ENCODE results near the gene PI4KA. TPM values are rescaled to one million over a fixed set of nuclear protein-coding genes. Genes with fewer than 3 reads are reported as not detected.

PI4KA gene
- polyA plus RNA-seq, 1 of the 3 experiments (the other 2 are of a cell fraction) = 30.0 TPM

- Histone ChIP-seq H3K36me3 (replicated peaks in 1 of 2; ENCODE audit: control insufficient read depth in 1 of 2, insufficient read depth in 2 of 2, low read length in 1 of 2) (peaks cover 26 to 47% of the 10 kb centered on the region in 2 experiments), H3K9me3 (no peaks in the 10 kb centered on the region), H4K20me1 (ENCODE audit: insufficient read depth) (no peaks in the 10 kb centered on the region), H3K9ac (no peak overlapping the region), H3K79me2 (ENCODE audit: insufficient read depth) (no peaks in the 10 kb centered on the region), H2AFZ (ENCODE audit: low read depth) (no peak overlapping the region), H3K4me3 (ENCODE audit: low read depth in 2 of 2, low read length in 1 of 2) (no peak overlapping the region), H3K4me1 (ENCODE audit: control insufficient read depth in 1 of 2, insufficient read depth in 2 of 2, low read depth in 1 of 2, low read length in 1 of 2) (no peaks in the 10 kb centered on the region; a peak in 2 of 4 replicates), H3K4me2 (no peak overlapping the region), H3K9me2 (no peaks in the 10 kb centered on the region), H3F3A (replicated peaks; ENCODE audit: insufficient read depth) (no peaks in the 10 kb centered on the region), H3K27ac (ENCODE audit: low read depth in 2 of 2, low read length in 1 of 2) (no peak overlapping the region), H3K27me3 (ENCODE audit: insufficient read depth) (no peaks in the 10 kb centered on the region)
- DNase-seq = no peak
- CTCF ChIA-PET = no interaction called here
- POLR2A ChIA-PET = no interaction called here
- 97% methylated on average over 15 of the region's 15 CpGs for WGBS (ENCODE audit: low lambda C conversion rate)
- no peak for TF ChIP-seq RCOR1 (IDR thresholded peaks at IDR 0.05; ENCODE audit: low read length)
- TF ChIP-seq EP300 (IDR thresholded peaks at IDR 0.05; ENCODE audit: borderline replicate concordance in 1 of 2, low read depth in 1 of 2, low read length in 1 of 2) = no peak
- TF ChIP-seq POLR2AphosphoS5 (IDR thresholded peaks at IDR 0.05; ENCODE audit: low read depth, low read length) = no peak
- no peak for TF ChIP-seq PBX3 (IDR thresholded peaks at IDR 0.05)
- TF ChIP-seq GABPA (IDR thresholded peaks at IDR 0.05; ENCODE audit: low read depth) = no peak
- TF ChIP-seq FOXM1 (IDR thresholded peaks at IDR 0.05; ENCODE audit: low read depth) = no peak
- no peak for TF ChIP-seq CHD2 (IDR thresholded peaks at IDR 0.05; ENCODE audit: low read length, partially characterized antibody)
- TF ChIP-seq TCF12 (IDR thresholded peaks at IDR 0.05) = no peak
- no peak for TF ChIP-seq JUND (IDR thresholded peaks at IDR 0.05)
- TF ChIP-seq SMC3 (IDR thresholded peaks at IDR 0.05; ENCODE audit: low read depth, low read length) = no peak
- TF ChIP-seq FOXJ3 (CRISPR knock-in tag; IDR thresholded peaks at IDR 0.05) = no peak
- TF ChIP-seq TEAD4 (IDR thresholded peaks at IDR 0.05; ENCODE audit: borderline replicate concordance, insufficient read depth) = no peak
These were observed 114.2 kb downstream of the PI4KA start for GRCh38 chr22:20744456-20744855.

- no peak overlapping the region for H3K4me2 ChIP-seq
- ChIA-PET CTCF (interaction anchor here (0.8 to 2.9 kb wide), 14 partner anchors 9 to 179 kb away, joined by 3 to 29 read pairs (median 8); partner anchors contain the start of gene SERPIND1), POLR2A (no interaction called here)
- no peak overlapping the region for H2AFZ ChIP-seq (ENCODE audit: low read depth)
- no peaks in the 10 kb centered on the region for H3K9me2 ChIP-seq
- no peaks in the 10 kb centered on the region for H3K9me3 ChIP-seq
- H3F3A ChIP-seq (replicated peaks; ENCODE audit: insufficient read depth) = no peaks in the 10 kb centered on the region
- H3K36me3 ChIP-seq (replicated peaks in 1 of 2; ENCODE audit: control insufficient read depth in 1 of 2, insufficient read depth in 2 of 2, low read length in 1 of 2) = peaks cover 26 to 44% of the 10 kb centered on the region in 2 experiments
- 90% methylated on average over 2 of the region's 2 CpGs for WGBS (ENCODE audit: low lambda C conversion rate)
- no peaks in the 10 kb centered on the region for H3K27me3 ChIP-seq (ENCODE audit: insufficient read depth)
- no peak overlapping the region for H3K4me3 ChIP-seq (ENCODE audit: low read depth in 2 of 2, low read length in 1 of 2)
- H3K27ac ChIP-seq (ENCODE audit: low read depth in 2 of 2, low read length in 1 of 2) = no peak overlapping the region
- no peaks in the 10 kb centered on the region; a peak in 2 of 4 replicates for H3K4me1 ChIP-seq (ENCODE audit: control insufficient read depth in 1 of 2, insufficient read depth in 2 of 2, low read depth in 1 of 2, low read length in 1 of 2)
- H3K9ac ChIP-seq = no peak overlapping the region
- no peaks in the 10 kb centered on the region for H3K79me2 ChIP-seq (ENCODE audit: insufficient read depth)
- DNase-seq = no peak
- no peaks in the 10 kb centered on the region for H4K20me1 ChIP-seq (ENCODE audit: insufficient read depth)
- TF ChIP-seq USF2 (IDR thresholded peaks at IDR 0.05; ENCODE audit: borderline replicate concordance, low read depth, low read length) (no peak), MEF2A (IDR thresholded peaks at IDR 0.05; ENCODE audit: borderline replicate concordance, low read depth) (no peak), NRF1 (IDR thresholded peaks at IDR 0.05; ENCODE audit: low read depth, low read length) (no peak), RCOR1 (IDR thresholded peaks at IDR 0.05; ENCODE audit: low read length) (no peak), SMC3 (IDR thresholded peaks at IDR 0.05; ENCODE audit: low read depth, low read length) (no peak), MAX (IDR thresholded peaks at IDR 0.05; ENCODE audit: low read depth) (no peak), IRF3 (IDR thresholded peaks at IDR 0.05; ENCODE audit: low read depth, low read length) (no peak), SIN3A (IDR thresholded peaks at IDR 0.05; ENCODE audit: borderline replicate concordance, low read depth, low read length) (no peak), MXI1 (IDR thresholded peaks at IDR 0.05; ENCODE audit: low read depth, low read length) (no peak), EZH2phosphoT487 (IDR thresholded peaks at IDR 0.05; ENCODE audit: borderline replicate concordance, low read depth) (no peak), TEAD4 (IDR thresholded peaks at IDR 0.05; ENCODE audit: borderline replicate concordance, insufficient read depth) (no peak), CHD2 (IDR thresholded peaks at IDR 0.05; ENCODE audit: low read length, partially characterized antibody) (no peak), EP300 (IDR thresholded peaks at IDR 0.05; ENCODE audit: borderline replicate concordance in 1 of 2, low read depth in 1 of 2, low read length in 1 of 2) (no peak), FOSL2 (IDR thresholded peaks at IDR 0.05; ENCODE audit: borderline replicate concordance, low read depth) (no peak), ELF1 (IDR thresholded peaks at IDR 0.05) (no peak), USF1 (IDR thresholded peaks at IDR 0.05; ENCODE audit: borderline replicate concordance, low read depth) (no peak), POLR2AphosphoS5 (IDR thresholded peaks at IDR 0.05; ENCODE audit: low read depth, low read length) (no peak)
These were observed 115.8 kb downstream of the PI4KA start for GRCh38 chr22:20742764-20743163.

Data from SK-N-SH (cell line).